ENCODE results near the gene CH25H.
"Not testable (repeated sequence)": the region's sequence is repeated elsewhere in the genome, so short reads cannot be mapped to it uniquely, and the experiment has no call there.

Gene CH25H

DNA sequence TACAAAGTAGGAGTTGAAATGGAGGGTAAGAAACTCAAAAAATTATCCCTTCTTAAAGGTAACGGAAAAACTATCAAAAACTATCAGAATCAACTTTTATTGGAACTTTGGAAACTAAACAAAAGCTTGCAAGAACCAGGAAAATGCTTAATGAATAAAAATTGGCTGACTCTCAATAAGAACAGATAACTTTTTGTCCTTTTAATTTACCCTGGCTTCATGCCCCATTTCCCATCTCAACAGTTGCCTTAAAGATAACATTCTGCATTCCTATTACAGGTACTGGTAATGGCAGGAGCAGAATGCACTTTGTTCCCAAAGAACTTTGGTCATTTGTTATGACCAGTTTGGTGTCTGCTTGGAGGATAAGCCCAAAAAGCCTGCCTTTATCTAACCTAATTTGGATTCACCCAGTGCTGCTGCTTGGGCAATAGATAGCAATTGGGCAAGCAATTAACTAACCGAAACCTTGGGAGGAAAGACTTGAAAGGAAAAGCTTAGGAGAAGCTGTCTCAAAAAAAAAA, 17.8 kb downstream of the CH25H start:
- no peak for DNase-seq

DNA sequence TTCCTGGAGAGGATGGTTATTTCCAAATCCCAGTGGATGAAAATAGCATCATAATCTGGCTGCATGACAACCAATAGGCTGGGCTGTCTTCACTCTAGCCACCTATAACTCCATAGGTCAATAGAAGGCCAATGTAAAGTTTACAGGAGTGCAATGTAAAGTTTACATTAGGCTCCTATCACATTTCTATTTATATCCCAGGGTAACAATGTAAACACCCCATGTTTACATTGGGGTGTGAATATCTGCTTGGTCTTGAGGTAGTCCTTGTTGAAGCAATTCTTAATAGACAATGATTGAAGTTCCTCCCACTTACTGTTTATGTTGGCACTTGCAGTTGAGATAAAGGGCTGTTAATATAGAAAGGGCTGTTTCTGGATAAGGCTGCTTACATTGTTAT, 21.5 kb downstream of the CH25H start:
- DNase-seq: no peak

DNA sequence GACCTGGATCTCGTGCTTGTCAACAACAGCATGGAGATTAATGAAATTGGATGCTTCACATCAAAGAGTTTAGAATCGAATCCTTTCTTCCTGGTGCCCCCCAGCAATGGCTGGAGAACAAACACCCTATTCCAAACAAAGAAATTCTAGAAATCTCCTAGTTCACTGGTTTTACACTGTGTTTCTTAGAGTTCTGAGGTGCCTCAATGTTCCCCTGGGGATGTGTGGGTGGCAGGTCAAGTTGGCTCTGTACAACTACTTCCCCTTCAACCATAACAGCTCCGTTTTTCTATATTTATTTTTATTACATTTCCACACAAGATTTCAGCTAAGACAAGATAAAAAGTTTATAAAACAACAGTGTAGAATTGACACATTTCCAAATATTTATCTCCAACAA, 22.5 kb downstream of the CH25H start:
- no peak for DNase-seq

DNA sequence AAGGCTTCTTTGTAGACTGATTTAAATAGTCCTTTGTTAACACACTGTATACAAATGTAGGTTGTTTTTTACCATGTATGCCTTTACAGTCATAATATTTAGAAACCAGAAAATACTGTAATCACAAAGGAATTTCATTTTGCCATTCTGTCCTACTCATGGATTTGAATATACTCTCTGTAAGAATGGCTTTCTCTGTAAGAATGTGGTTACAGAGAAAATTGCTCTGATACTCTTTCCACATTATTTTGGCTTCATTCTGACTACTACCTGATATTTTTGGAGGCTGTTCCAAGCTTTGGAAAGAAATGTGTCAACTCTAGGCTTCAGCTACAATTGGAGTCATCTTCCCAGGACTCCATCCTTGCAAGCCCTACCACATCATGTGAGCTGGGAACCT, 23.5 kb downstream of the CH25H start:
- no peak for DNase-seq

GRCh38 chr10:89182894-89183293, 24.2 kb downstream of the CH25H start:
- DNase-seq: no peak

GRCh38 chr10:89175816-89176215, 31.3 kb downstream of the CH25H start:
- DNase-seq: no peak

DNA sequence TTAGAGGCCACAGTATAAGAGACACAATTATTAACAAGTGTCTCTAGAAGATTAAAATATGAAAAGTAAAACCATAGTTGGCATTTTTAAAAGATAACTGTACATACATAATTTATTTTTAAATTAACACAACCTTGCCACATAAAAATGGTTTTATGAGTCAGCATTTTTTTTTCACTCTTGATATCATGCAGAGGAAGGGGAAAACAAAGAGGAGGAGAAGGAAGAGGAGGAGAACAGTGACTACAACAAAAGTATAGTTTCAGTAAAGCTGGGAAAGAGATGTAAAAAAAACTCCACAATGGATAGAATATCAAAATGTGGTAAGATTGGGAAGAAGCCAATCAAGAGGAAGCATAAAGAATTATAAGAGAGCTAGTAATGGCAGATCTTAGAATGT, 34.0 kb downstream of the CH25H start:
- no peak for DNase-seq

DNA sequence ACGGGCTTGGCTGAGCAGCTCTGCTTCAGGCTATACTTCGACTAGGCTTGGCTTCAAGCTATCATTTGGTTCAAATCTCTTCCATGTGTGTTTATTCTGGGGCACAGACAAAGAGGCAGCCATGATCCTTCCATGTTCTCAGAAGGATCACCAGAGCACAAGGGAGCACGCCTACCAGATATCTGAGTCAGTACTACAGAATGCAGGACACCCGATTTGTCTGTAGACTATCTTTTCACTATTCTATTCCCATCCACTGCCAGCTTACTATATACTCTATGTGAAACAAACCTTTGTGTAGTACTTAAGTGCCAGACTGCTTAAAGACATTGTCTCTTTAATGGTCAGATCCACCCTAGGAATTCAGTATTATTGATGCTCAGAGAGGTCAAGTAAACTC, 35.1 kb downstream of the CH25H start:
- no peak for DNase-seq

- no peak for DNase-seq
Observed at GRCh38 chr10:89171263-89171872, 35.7 kb downstream of the CH25H start.

GRCh38 chr10:89168354-89168900, 38.7 kb downstream of the CH25H start:
- DNase-seq: not testable (repeated sequence)

GRCh38 chr10:89167915-89168314, 39.2 kb downstream of the CH25H start:
- DNase-seq: no peak

DNA sequence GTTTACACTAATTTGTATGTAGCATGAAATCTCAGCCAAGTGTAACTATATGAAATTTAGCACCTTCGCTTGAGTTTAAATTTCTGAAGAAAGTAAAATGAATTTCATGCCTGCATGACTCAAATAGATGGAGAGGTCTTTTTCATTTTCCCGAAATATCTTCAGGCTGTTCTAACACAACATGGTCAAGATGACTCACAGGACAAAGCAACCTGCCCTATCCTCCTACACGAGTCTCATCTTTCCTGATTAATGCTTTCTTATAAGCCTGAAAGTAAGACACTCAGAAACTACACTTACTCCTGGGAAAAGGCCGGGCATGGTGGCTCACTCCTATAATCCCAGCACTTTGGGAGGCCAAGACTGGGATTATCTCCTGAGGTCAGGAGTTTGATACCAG, 41.2 kb downstream of the CH25H start:
- no peak for DNase-seq

GRCh38 chr10:89164920-89165319, 42.2 kb downstream of the CH25H start:
- DNase-seq: no peak

GRCh38 chr10:89164080-89164479, 43.0 kb downstream of the CH25H start:
- no peak for DNase-seq

DNA sequence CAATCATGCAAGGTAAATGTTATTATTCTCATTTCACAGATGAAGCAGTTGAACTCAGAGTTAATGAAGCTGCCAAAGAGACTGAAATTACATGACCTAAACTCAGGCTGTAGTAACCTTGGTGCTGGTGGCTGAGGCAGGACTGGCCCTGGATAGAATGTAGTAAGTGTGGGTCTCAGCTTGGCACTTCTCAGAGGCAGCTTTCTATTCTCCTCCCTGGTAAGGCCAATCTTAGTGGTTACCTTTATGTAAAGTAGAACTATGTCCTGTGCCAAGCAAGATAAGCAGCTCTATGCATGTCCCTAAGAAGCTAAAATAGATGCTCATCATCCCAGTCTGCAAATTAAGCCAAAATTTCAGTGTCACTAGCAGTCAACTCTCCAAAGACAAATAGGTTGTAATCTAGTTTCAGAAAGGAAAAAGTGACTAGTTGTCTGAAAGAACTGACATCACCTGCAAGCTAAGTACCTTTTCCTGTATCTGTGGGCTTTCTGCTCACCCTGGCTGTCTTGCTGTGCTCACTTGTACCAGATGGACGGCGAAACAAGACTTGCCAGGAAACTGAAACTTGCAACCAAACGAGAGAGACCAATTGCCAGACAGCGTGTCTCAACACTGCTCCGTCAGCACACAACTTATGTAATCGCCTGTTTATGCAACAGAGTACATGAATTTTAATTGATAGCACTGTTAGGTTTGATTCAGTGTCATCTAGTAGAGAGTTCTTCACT, 43.7 kb downstream of the CH25H start:
- DNase-seq: no peak

GRCh38 chr10:89162596-89162995, 44.5 kb downstream of the CH25H start:
- no peak for DNase-seq

DNA sequence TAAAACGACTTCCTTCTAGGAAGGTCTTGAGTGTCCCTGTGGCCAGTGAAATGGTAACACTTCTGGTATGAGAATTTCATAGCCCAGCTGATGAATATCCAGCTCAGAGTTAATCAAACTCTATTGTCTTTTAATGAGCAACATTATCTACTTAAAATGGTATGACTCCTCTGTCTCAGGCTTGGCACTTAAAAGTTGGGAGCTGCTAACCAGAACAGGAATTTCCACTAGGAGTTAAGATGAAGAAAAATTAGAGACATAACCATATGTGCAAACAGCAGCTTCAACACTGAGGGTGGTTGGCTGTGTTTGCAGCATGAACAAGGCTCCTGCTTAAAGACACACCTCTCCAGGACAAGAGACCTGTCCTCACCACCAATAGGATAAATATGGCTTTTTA, 46.8 kb downstream of the CH25H start:
- no peak for DNase-seq

DNA sequence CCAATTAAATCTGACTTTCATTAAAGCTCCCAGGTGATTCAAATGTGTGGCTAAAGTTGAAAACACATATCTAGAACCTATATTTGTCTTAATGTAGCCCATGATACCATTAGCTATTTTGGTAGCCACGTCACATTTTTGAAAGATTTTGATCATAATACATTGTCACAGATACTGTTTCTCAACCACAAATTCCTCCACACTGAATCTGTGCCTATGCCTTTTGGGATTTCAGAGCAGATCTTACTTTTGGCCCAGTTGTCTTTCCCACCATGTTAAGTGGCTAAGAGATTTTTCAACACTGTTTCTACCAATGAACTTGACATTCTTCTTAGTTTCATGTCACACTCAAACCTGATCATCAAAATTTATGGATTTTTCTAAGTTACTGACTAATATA, 47.4 kb downstream of the CH25H start:
- no peak for DNase-seq

DNA sequence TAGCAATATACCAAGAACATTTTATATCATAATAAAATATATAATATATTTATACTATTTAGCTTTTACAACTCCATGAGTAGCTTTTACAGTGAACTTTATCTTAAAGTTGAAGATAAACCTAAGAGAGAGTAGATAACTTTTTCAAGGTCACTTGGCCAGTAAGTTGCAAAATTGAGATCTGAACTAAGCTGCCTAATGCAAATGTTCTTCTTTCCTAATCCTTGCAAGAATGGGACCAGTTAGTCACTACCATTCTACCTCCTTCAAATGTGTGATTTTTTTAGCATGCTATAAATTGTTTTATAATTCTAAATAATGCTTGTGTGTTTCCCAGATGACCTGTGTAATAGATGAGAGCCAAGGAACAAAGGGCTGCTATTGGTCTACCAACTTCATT, 47.8 kb downstream of the CH25H start:
- DNase-seq: no peak

DNA sequence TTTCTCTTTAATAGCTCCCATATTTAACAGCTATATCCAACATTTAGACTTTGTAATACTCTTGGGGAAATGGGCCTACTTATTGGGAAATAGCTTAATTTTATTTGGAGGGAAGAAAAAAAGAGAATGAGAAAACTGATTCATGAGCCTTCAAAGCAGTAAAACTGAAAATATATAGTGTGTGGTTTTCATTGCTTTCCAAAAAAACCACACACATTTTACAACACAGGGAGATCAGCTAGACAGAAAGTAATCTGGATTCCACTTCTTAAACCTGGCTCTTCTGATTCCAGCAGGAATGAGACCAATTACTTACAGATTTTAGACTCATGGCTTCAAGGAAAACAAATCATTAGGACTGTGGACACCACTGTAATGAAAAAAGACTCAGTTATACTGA, 48.7 kb downstream of the CH25H start:
- DNase-seq: no peak

DNA sequence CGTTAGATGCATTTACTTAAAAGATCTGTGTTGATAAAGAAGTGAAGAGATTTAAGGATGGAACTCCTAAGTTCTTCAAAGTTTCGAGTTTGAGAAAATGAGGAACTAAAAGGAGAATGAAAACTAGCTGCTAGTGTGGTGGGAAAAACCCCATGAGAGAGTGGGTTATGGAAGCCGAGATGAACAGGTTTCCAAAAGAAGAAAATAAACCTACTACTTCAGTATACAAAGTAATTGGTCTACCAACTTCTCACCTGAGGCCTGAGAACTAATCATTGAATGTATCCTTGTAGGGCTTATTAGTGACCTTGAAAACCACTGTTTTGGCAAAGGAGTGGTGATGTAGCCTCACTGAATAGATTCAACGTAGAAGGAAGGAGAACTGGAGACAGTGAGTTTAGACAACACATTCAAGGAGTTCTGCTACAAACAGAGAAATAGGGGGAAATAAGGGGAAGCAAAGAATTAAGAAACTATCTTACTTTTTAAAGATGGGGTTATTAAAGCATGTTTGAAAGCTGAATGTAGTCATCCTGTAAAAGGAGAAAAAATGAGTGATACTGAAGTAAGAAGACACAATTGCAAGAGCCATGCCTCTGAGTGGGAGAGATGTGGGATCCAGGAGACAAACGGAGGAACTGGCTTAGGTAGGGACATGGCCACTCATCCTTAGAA, 50.8 kb downstream of the CH25H start:
- DNase-seq: no peak

Data from NCI-H1105 (cell line).